HG02884 (cell line): ENCODE results near the gene SCAPER.
"Not testable (repeated sequence)": the region's sequence is repeated elsewhere in the genome, so short reads cannot be mapped to it uniquely, and the experiment has no call there.

Experiments
- ATAC-seq: cut with Tn5 transposase; IDR thresholded peaks from one replicate; pipeline ENCODE4 v1.9.1; 2021; ENCODE audit warnings: mild to moderate bottlenecking, moderate library complexity; ENCODE audit not compliant: unreplicated experiment

SCAPER gene

GRCh38 chr15:76584868-76585575, 320.1 kb downstream of the SCAPER start:
- no peak for ATAC-seq

DNA sequence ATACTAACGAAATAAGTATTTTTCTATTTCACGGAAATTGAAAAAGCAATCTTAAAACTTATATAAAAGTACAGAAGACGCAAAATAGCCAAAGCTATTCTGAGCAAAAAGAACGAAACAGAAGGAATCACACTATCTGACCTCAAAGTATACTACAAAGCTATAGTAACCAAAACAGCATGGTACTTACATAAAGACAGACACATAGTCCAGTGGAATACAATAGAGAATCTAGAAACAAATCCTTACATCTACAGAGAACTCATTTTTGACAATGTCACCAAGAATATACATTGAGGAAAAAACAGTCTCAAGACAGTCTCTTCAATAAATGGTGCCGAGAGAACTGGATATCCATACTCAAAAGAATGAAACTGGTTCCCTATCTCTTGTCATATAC, 322.6 kb downstream of the SCAPER start:
- ATAC-seq, result no peak

DNA sequence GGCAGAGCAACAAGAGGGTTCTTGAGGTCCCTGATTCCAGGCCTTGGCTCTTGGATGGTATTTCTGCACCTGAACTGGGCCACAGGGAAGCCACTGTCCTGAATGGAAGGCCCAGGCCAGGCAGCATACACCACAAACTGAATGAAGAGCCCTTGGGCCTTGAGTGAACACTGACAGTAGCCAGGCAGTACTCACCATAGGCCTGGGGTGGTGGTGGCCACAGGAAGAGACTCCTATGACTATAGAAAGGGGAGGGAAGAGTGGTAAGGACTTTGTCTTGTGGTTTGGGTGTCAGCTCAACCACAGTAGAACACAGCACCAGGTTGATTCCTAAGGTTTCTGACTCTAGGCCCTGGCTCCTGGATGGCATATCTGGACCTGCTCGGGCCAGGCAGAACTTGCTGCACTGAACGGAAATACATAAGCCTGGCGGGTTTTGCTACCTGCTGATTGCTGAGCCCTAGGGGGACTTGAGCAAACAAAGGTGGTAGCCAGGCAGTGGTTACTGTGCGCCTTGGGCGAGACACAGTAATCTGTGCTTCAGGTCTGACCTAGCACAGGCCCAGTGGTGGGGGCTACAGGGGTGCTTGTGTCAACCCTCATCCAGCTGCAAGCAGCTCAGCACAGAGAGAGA, 327.1 kb downstream of the SCAPER start:
- ATAC-seq, result no peak

DNA sequence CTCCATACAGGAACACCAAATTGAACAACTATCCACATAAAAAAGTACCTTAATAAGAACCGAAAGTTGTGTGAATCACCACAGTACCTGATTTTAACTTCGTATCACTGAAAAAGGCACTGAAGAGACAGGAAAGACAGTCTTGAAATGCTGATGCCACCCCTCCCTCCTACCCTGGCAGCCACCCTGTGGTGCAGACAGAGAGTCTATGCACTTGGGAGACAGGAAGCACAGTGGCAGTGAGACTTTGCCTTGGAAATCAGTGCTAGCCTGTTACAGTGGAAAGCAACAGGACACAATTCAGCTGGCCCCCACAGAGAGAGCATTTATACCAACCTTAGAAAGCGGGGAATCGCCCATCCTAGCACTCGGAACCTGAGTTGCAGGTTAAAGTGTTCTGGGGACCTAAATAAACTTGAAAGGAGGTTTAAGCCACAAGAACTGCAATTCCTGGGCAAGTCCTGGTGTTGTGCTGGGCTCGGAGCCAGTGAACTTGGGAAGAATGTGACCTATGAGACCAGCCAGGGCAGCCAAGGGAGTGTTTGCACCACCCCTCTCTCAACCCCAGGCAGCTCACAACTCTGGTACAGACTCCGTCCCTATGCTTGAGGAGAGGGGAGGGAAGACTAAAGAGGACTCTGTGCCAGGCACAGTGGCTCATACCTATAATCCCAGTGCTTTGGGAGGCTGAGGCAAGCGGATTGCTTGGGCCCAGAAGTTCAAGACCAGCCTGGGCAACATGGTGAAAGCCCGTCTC, 328.4 kb downstream of the SCAPER start:
- ATAC-seq, result no peak

GRCh38 chr15:76575679-76576078, 329.5 kb downstream of the SCAPER start:
- ATAC-seq, result no peak

DNA sequence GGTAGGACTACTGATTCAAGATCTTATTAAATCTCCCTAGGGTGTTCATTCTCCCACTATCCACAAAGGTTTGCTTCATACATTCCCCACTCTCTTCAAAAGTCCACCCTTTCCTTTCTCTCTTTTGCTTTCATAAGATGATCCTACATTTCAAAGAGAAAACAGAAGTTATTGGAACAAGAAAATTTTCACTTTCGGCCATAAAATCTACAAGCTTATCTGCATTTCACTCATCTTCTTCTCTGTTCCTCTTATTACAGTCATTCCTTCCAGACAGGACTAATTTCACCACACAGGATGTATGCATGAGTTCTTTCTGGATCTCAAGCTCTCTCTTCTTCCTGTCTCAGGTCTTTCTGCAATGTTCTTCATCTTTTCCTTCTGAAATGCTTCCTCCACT, 329.9 kb downstream of the SCAPER start:
- no peak for ATAC-seq

GRCh38 chr15:76572983-76573314, 332.2 kb downstream of the SCAPER start:
- no peak for ATAC-seq

DNA sequence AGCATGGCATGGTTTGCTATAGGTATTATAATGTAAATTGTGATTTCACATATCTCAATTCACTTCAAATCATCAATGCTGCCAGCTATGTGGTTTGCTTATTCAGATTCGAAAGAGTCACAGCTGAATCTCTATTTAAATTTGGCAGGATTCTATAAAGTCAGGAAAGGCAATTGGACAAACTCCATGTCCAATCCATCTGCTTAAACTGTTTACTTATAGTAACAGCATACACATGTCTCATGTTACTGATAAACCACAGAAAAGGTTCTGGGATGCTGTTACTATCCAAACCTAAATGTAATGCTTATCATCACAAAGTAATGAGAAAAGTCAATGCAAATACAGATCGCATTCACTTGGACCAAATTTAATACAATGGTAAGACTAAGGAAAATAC, 338.9 kb downstream of the SCAPER start:
- ATAC-seq, result no peak

GRCh38 chr15:76565366-76565765, 339.8 kb downstream of the SCAPER start:
- no peak for ATAC-seq

GRCh38 chr15:76555247-76555646, 349.9 kb downstream of the SCAPER start:
- ATAC-seq, result no peak

DNA sequence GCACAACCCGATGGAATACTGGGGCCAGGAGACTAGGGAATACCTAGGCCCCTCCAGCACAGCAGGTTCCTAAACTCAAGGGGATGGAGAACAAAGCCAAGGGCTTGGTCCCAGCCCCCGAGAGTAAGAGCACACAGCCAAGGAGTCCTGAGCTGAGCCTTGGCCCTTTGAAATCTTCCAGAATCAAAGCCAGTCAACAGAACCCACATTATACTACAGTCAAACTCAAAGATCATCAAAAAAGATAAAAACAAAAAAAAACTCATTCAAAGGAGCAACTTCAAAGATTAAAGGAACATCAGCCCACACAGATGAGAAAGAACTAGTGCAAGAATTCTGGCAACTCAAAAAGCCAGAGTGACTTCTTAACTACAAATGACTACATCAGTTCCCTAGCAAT, 351.6 kb downstream of the SCAPER start:
- ATAC-seq, result no peak

- no peak for ATAC-seq
These were observed 352.0 kb downstream of the SCAPER start for GRCh38 chr15:76553102-76553501.

DNA sequence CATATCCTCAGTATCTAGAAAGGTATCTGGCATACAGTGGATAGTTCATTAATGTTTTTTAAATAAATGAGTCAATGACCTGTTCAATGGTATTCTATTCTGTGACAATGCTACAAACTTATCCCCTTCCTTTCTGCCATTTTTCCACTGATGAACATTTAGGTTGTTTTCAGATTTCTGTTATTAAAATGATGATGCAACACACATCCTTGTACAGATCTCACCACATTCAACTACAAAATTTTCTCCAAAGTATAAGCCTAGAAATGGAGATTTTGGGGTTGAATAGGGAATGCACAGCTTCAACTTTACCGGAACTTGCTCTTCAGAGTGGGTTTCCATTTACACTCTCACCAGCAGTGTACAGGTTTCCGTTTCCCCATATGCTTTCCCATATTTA, 358.3 kb downstream of the SCAPER start:
- ATAC-seq, result no peak

DNA sequence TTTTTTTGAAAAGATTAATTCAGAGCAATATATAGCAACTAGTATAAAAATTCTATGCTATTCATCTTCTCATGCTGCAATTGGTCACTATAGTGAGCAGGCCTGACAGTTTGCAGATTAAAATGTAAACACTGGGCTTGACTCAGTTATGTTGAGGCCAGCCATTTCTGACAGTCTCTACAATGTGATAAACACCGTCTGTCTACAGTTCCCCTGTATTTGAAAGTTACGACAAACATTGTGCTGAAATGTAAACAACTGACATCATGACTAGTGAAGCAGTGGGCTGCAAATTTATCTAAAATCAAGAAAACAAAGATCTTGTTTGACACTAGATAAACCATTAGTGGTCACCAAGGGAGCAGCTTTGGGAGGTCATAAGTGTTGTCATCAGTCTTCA, 371.1 kb downstream of the SCAPER start:
- no peak for ATAC-seq

GRCh38 chr15:76533060-76533820, 371.9 kb downstream of the SCAPER start:
- no peak for ATAC-seq

DNA sequence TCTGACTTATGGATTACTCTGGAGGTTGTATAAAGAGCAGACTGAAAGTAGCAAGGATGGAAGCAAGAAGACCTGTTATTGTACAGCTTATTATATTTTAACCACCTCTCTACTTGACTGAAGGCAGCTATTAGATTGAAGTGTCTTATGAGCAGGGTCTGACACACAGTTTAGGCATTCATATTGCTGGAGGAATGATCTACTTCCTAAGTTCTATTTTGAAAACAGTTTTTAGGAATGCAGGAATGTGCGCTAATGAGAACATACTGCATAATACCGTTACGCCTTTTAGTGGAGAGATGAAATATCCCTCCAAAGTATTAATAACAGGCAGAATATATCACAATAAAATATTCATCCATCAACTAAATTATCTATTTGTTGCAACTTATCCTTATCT, 375.2 kb downstream of the SCAPER start:
- ATAC-seq, result no peak

DNA sequence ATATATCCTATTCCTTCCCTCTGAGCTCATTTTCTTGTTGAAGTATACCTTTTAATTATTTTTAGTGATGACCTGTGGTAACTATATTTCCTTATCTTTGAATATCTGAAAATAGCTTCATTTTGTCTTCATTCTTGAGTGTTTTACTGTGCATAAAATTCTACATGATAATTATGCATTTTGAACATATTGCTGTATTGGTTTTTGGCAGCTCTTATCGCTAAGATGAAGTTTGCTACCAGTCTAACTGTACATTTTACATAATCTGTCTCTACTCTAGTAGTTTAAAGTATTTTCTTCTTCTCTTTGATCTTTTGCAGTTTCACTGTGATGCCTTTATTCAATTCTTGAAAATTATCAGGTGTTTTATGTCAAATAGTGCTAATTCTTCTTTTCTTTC, 379.0 kb downstream of the SCAPER start:
- no peak for ATAC-seq

DNA sequence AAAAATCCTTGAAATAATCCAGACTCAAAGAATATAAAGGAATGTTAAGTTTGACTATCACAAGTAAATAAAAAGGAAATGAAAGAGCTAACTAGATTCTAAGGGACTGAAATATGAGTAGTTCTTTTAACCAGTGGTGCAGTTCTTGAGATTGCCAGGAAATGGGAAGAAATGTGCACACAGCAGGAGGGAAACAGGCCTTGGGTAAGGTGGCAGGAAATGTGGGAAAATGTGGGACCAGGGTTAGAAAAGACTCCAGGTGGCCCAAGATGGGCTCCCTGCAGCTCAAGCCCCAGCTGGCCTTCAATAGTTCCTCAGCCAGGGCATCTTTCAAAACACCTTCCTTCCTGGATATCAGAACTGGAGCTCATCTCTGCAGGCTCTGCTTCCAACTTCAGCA, 387.2 kb downstream of the SCAPER start:
- ATAC-seq, result no peak

DNA sequence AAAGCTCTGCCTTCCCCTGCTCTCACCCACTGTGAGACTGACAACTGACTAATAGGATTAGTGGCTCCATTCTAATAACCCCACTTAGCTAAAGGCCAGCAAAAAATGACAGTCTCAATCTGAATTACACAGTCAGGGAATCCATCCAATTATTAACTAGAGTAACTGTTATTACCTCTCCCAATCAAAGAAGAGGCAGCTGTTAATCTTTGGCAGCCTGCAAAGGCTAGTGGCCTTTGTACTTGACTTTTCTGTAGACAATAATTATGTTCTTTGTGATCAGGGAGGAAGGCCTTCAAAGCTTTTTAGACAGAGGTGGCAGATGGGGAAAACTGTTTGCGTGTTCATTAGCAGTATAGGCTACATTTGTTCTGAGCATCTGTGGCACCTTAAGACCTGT, 390.9 kb downstream of the SCAPER start:
- ATAC-seq, result no peak

- ATAC-seq, result no peak
These were observed 392.2 kb downstream of the SCAPER start for GRCh38 chr15:76512971-76513370.

- ATAC-seq, result not testable (repeated sequence)
These were observed 394.5 kb downstream of the SCAPER start for GRCh38 chr15:76510663-76511062.

- ATAC-seq, result no peak
These were observed 401.3 kb downstream of the SCAPER start for GRCh38 chr15:76503804-76504203.
